ENCODE data around the gene JUND.

The JUND gene

DNA sequence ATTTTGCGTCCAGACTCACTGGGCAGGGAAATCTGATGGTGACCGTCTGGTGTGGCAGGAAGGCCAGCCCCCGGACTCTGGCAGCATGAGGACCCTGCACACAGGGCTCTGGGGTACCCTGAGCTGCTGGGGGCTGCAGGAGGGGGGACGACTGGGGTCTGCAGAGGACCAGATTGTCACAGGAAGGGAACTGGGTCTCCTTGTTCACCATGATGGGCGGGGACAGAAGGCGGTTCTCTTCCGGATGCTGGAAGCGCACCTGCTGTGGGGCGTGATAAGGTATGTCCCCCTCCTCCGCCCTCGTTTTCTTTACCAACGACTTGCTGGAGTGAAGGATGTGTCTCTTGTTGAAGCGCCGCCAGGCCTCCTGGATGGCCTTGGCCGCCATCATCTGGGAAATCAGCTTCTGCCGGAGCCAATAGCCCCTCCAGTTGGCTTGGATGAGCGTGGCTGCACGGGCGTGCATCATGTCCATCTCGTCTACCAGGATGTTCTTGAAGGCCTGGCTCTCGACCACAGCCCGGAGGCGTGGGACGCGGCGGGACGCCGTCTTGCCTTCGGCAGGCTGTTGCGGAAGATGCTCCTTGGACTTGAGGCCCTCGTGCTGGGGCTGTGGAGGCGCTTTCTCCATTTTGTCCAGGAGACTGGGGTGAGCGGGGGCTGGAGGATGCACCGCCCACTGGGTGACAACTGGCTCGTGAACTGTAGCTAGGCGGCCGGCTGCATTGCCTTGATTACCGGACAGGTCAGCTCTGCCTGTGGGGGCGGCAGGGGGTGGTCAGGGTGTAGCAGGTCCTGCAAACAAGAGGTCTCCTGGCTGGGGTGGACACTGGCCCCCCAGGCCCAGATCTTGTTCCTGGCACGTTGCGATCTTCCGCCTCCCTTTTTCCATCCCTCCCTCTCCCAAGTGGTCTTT, 14.4 kb downstream of the JUND start:
- DNase-seq, result no peak

DNA sequence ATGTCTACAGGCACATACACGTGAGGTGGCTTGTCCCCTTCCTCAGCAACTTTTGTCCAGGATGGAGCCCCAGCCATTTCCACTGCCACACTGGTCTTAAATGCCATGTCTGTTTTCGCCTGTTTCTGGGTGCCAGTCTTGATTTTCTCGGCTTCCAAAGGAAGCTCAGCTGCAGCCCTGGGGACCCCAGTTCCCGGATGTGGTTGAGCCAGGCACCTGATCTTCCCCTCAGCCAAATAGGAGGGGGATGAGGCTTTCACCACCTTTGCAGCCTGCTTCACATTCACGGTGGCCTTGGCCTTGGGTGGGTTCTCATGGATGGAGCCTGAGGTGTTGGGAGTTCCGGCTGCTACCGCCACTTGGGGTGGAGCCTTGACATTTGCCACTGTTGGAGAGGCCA, 15.8 kb downstream of the JUND start:
- no peak for DNase-seq

DNA sequence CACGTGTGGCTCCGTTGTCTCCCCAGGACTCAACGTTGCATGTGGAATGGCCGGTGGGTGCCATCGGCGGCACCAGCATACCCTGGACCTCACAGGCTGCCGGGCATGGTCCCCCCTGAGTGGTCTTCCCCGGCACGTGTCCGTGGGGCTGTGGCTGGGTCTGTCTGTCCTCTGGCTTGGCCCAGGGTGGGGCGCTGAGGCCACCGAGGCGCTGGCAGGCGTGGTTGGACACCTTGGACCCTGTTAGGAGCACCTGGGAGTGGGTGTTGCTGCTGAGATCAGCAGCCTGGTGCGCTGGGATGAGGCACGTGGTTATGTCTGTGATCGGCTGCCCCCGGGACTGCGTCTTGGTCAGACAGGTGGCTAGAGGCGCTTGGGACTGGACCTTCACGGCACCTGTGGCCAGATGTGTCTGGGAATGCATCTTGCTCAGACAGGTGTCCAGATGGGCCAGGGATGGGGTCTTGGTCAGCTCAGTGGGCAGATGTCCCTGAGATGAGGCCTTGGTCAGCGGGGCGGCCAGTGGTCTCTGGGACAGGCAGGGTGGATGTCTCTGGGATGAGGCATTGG, 16.4 kb downstream of the JUND start:
- DNase-seq, result no peak

DNA sequence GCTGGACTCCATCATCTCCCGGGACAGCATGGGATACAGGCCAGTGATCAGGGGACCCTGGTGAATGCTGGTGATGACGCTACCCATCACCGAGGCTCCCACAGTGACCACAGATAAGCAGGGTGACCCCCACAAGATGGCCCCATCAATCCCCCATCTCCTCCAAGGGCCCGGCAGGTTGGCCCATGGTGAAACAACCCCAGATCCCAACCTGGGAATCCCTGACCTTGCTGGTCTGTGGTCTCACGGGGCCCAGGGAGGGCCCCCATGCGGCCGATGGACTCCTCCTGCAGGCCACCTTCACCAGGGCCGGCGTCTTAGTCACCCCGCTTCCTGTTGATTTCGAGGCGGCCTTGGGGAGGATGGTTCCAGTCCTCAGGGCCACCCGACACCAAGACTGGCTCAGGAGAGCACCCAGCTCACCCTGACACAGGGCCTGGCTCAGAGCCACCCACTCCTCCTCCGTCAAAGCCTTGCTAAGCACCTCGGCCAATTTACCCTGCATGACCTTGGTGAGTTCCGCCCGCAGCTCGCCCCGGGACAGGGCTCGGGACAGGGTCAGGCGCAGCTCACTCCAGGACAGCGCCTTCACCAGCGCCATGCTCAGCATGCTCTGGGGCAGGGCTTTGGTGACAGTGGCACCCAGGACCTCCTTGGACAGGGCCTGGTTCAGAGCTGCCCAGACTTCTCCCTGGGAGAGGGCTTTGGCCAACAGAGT, 17.1 kb downstream of the JUND start:
- DNase-seq, result no peak

DNA sequence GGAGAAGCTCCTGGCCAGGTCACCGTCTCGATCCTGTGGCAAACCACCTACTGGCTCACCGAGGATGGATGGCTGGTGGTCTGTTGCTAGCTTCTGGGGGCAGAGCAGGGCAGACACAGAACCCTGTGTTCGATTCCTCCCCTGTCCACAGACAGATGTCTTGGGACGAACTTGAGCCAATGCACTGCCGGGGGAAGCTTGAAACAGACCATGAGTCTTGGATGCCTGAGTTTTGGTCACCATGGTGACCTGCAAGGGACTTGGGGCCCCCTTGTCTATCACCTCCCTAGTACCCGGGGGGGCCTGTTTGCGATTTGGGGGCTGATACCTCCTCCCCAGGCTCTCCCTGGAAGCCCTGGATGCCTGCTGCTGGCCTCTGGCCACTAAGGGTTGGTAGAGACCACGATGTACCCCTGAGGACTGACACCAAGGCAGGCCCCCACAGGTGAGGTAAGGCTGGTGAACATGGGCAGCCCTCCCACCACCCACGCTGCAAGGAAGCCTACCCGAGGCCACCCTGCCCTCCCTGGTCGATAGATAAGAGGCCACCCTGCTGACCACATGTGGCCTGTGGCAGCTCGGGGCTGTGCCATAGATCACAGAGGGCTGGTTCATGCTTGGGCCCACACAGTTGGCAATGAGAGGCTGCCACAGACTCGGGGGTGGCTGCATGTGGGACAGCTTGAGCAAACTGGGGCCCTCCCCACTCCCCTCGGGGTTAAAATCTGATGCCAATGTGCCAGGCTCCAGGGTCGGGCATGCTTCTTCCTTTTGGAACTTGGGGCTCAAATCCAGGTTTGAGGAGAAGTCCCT, 17.9 kb downstream of the JUND start:
- no peak for DNase-seq

DNA sequence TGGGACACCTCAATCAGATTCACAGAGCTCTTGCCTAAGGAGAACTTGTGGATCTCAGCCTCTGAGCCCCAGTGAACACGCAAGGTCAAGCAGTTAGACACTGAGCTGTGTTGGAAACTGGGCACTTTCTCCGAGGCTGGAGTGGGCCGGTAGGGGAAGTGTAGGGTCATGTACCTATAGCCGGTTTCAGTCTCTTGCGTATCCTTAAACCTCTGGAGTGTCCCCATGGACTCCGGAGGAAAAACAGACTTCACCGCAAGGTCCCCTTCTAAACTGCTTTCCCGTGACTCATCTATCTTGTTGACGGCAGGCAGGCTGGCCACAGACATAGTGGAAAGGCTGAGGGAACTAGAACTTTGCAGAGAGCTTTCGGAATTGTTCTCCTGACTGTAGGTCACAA, 18.5 kb downstream of the JUND start:
- DNase-seq, result no peak

DNA sequence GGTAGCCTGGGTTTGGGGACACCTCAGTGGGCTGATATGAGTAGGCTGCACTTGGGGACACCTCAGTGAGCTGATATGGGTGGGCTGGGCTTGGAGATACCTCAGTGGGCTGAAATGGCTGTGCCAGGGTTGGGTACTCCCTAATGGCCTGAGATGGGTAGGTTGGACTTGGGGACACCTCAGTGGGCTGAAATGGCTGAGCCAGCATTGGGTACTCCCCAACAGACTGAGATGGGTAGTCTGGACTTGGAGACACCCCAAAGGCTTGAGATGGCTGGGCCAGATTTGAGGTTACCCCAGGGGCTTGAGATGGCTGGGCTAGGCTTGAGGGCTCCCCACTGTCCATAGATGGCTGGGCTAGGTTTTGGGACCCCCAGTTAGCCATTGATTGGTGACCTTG, 19.3 kb downstream of the JUND start:
- DNase-seq, result no peak

DNA sequence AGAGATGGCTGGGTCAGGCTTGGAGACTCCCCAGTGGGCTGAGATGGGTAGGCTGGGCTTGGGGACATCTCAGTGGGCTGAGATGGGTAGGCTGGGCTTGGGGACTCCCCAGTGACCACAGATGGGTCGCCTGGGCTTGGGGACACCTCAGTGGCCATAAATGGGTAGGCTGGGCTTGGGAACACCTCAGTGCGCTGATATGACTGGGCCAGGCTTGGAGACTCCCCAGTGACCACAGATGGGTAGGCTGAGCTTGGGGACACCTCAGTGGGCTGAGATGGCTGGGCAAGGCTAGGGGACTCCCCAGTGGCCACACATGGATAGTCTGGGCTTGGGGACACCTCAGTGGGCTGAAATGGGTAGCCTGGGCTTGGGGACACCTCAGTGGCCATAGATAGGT, 19.9 kb downstream of the JUND start:
- DNase-seq, result no peak

DNA sequence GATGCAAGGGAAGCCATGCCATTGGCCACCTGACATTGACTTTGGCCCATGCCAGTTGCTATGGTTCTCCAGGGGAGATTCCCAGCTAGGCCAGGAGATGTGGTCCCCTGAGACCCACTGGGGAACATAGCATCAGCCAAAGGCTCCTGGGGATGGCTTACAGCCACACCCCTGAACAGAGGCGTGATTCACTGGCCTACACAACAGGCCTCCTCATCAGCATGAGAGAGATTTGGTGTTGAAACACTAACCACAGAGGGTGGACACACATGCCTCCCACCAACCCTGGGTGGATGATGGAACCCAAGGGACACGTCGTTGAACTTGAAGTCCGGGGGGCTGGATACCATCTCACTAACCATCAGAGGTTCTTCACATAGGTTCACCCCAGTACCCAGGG, 21.5 kb downstream of the JUND start:
- no peak for DNase-seq

DNA sequence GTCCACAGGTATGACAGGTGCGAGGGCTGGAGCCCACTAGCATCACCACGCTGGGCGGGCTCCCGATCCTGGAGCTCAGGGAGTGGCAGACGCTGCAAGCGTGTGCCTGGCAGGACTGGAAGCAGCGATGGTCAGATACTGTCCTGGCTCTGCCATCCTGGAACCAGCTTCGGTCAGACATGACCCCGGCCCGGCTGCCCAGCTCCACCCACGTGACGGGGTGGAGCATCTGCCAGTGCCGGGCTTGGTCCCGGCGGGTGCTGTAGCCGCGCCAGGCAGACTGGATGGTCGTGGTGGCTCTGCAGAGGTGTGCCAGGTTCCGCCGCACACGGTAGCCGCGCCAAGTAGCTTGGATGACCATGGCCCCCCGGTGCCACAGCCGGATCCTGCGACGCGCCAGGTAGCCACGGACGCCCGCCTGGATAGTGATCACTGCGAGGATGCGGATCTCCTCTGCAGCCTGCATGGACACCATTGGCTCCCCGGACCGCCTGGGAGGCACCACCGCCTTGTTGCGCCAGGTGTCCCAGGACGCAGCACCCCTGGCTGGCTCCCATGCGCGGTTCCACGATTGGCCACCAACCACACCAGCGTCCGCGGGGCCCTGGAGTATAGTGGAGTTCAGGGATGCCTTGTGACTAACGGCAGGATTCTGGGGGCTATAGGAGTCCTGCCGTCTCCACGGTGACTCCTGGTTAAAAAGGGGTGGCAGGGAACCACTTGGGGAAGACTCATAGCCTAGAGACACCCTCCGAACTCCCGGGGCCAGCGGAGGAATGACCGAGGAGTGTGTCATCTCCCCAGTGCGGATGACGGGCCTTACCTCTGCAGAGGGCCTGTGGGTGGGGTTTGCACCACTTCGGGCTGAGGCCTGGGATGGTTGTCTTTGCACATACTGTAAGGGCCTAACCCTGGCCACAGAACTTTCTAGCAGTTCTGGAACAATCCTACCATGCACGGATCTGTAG, 23.6 kb downstream of the JUND start:
- DNase-seq, result no peak

DNA sequence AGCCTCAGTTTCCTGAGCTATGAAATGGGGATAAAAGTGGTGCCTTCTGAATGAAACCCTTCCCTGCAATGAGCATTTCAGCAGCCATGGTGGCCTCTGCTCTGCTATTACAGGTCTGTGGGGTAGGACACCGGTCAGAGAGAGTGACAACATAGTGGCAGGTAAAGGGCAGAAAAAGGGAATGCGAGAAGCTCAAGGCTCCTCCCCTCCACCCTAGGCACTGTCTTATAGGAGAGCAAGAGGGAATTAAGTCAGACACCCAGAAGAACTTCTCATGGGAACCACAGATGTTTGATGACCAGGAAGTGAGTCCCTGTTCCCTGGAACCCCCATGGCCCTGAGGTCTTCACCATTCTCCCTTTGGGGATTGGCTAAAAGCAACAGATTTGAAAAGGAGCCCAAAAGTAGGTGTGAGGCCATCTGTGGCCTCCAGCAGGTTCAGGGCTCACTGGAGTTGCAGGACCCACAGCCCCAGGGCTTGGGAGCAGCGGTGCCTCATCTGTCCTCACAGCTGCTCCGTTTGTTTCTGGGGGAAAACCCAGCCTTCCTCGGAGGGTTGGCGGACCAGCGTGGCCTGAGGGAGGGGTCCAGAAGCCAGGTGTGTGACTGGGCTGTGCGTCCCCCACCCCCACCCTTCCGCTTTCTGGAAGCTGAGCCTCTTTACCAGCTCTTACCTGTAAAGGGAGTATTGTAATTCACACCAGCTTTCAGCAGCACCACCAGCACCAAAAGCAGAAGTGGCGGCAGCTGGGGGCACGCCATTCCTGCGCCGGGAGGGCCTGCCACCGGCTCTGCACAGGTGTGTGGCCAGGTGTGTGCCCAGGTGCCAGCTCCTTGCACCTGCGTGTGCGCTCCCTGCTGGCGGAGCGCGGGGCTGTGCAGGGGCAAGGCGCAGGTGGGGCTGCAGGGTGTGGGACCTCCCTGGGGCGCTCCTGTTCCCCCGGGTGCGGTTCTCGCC, 26.6 kb downstream of the JUND start:
- DNase-seq, result no peak

DNA sequence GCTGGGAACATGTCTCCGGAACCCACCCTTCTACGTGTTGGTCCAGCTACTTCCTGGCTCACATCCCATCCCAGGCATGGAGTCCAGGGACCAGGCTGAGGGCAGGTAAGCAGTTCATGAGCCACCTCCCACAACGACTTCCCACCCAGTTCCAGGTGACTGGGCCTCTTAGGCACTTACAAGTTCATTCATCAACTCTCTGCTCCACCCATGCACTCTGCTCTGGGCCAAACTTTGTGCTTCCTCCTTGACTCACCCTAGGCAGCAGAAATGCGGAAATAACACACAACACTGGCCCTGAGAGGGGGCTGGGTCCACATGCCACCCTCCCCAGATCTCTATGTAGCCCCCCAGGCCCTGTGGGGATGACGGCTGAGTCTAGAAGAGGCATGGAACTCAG, 27.7 kb downstream of the JUND start:
- peak; percentile 40 for DNase-seq

DNA sequence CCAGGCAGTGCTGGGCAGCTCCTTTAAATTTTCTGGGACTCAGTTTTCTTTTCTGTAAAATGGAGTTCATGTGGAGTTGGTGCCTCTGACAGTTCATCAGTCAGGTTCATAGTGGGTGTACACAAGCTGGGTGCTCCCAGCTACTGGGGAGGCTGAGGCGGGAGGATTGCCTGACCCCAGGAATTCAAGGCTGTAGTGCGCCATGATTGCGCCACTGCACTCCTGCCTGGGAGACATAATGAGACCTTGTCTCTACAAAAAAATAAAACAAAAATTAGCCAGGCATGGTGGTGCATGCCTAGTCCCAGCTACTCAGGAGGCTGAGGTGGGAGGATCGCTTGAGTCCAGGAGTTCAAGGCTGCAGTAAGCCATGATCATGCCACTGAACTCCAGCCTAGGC, 28.3 kb downstream of the JUND start:
- no peak for DNase-seq

DNA sequence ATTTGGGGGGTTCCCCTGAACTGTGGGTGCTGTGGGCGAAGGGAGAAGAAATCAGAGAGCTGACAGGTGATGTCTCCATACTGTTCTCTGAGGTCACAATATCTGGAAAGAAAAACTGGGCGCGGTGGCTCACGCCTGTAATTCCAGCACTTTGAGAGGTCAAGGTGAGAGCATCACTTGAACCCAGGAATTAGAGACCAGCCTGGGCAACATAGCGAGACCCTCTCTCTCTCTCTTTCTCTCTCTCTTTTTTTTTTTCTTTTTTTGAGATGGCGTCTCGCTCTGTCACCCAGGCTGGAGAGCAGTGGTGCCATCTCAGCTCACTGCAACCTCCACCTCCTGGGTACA, 29.1 kb downstream of the JUND start:
- no peak for DNase-seq

DNA sequence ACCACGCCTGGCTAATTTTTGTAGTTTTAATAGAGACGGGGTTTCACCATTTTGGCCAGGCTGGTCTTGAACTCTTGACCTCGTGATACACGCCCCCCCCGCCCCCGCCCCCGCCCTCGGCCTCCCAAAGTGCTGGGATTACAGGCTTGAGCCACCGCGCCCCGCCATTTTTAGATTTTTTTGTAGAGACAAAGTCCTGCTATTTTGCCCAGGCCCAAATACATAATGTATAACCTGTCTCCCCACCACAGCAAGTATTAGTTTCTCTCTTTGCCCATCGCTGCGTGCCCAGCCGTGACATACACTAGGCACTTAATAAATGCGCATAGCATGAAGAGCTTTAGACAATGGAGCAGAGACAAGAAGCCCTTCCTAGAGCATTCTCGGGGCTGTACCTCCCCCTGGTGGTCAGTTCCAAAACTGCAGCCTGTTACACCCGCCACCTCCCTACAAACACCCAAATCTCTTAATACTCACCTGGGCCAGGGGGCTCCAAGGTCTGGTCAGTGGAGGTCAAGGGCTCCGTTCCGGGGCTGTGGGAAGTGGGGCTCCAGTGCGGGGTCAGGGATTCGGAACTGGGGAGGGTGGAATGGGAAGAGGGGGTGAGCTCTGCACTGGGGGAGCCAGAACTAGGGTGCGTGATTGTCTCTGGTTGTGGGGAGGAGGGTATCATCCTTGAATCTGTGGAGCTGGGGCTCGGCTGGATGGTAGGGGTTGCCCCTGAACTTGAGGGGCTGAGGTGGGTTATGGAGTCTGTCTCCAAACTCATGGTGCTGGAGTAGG, 29.6 kb downstream of the JUND start:
- DNase-seq, result peak; percentile 84

DNA sequence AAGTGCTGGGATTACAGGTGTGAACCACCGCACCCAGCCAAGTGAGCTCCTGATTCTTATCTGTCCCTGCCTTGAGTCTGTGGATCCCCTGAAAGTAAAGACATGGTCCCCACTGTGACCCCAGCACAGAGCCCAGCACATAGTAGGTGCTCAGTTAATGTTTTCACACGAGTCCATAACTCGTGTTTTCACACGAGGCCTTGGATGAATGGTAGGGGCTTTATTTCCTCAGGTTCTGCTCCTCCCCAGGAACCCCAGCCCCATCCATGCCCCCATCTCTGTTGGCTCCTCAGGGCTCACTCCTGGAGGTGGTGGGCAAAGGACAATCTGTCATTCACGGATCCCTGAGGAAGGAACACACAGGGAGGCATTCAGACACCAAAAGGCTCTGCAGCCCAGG, 31.6 kb downstream of the JUND start:
- no peak for DNase-seq

DNA sequence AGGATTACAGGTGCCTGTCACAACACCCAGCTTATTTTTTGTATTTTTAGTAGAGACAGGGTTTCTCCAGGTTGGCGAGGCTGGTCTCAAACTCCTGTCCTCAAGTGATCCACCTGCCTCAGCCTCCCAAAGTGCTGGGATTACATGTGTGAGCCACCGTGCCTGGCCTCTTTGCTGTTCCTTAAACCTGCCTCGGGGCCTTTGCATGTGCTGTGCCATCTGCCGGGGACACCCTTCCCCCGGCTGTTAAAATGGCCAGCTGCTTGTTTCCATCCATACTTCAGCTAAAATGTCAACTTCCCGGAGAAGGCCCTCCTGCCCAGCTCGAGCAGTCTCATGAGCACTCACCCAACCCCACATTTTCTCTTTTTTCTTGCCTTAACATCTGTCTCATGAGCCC, 36.1 kb downstream of the JUND start:
- DNase-seq, result no peak

DNA sequence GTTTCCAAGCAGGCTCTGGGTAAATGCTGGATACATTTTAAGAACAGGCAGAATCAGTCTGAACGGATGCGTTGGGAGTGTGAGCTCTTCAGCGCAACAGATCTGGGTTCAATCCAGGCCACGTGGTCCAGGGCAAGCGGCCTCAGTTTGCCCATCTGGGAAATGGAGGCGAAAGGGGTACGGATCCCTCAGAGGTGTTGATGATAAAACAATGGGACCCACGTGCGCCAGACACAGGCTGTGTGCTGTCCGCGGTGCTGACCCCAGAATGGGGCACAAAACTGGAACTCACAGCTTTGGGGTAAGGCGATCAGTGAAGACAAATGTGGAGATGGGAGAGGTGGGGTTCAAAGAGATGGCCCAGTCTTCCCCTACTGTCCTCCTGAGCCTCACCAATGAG, 42.1 kb downstream of the JUND start:
- peak; percentile 47 for DNase-seq

DNA sequence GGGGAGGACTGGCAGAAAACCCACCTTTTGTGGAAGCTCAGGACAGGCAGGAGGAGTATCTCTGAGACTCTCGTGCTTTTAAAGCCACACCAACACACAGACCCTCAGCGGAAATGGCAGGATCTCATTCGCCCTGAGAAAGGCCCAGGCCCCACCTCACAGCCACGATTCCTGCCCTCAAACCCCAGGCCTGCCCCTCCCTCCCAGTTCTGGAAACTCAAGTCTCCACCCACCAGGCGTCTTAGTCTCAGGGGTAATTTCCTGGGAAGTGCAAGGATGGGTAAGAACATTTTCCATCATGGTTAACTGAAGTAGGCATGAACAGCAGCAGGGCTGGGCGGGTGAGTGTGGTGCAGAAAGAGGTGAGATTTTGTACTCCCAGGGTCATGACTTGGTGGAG, 47.2 kb downstream of the JUND start:
- DNase-seq, result no peak

DNA sequence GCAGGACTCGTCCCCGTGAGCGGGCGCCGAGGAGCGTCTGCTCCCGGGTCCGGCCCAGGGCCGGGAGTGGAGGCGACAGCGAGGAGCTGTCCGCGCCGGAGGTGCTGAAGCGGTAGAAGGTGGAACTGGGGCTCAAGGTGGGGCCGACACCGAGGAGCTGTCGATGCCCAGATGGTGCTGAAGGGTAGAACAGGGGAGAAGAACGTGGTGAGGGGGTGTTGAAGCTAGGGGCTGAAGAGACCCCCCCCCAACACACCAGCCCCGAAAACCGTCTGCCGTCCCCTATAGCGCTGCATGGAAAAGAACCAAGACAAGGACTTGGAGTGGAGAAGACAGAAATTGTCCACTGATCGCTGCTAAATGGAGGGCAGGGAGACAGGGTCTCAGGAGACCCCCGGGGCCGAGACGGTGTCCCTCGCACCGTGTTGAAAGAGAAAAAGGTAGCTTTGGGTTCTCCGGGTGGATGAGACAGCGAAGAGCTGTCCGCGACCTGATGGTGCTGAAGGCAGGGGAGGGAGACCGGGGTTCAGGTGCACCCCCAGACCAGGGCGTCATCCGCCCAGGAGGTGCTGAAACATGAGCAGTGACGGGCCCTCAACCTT, 48.1 kb downstream of the JUND start:
- peak; percentile 85 for DNase-seq

All from hematopoietic multipotent progenitor cell treated with erythropoietin and hydrocortisone succinate and interleukin-3 and kit ligand, for 4 days (in vitro differentiated cells).